Measurements from ENCODE around the gene NXPH4. TPM values are rescaled to one million over a fixed set of nuclear protein-coding genes. Genes with fewer than 3 reads are reported as not detected.

NXPH4 gene
- total RNA-seq, 1 experiment from 2014 or later, result 5.4 TPM

- in situ Hi-C loops (cut with HindIII; ENCODE audit: low pct_unique_long_range_greater_than_20kb, low sequenced_read_pairs), result no loop called here
- no peak for DNase-seq (ENCODE audit: low read depth, low spot score)
These were observed 35.5 kb upstream of the NXPH4 start for GRCh38 chr12:57181072-57181471.

GRCh38 chr12:57181561-57182155, 34.9 kb upstream of the NXPH4 start:
- DNase-seq (ENCODE audit: low read depth, low spot score), result no peak

GRCh38 chr12:57182918-57183575, 33.5 kb upstream of the NXPH4 start:
- in situ Hi-C loops (cut with HindIII; ENCODE audit: low pct_unique_long_range_greater_than_20kb, low sequenced_read_pairs), result no loop called here
- DNase-seq (ENCODE audit: low read depth, low spot score), result peak; percentile 76

More at GRCh38 chr12:57181561-57182155, 34.9 kb upstream of the NXPH4 start:
- in situ Hi-C loops (cut with HindIII; ENCODE audit: low pct_unique_long_range_greater_than_20kb, low sequenced_read_pairs), result no loop called here

- no peak for DNase-seq (ENCODE audit: low read depth, low spot score)
- in situ Hi-C loops (cut with HindIII; ENCODE audit: low pct_unique_long_range_greater_than_20kb, low sequenced_read_pairs), result no loop called here
These were observed 32.5 kb upstream of the NXPH4 start for GRCh38 chr12:57183939-57184725.

- in situ Hi-C loops (cut with HindIII; ENCODE audit: low pct_unique_long_range_greater_than_20kb, low sequenced_read_pairs), result no loop called here
- DNase-seq (ENCODE audit: low read depth, low spot score), result no peak
These were observed 31.2 kb upstream of the NXPH4 start for GRCh38 chr12:57185403-57185802.

- in situ Hi-C loops (cut with HindIII; ENCODE audit: low pct_unique_long_range_greater_than_20kb, low sequenced_read_pairs), result no loop called here
- no peak for DNase-seq (ENCODE audit: low read depth, low spot score)
These were observed 30.6 kb upstream of the NXPH4 start for GRCh38 chr12:57185906-57186508.

- DNase-seq (ENCODE audit: low read depth, low spot score), result no peak
- in situ Hi-C loops (cut with HindIII; ENCODE audit: low pct_unique_long_range_greater_than_20kb, low sequenced_read_pairs), result no loop called here
These were observed 29.1 kb upstream of the NXPH4 start for GRCh38 chr12:57187222-57188089.

DNA sequence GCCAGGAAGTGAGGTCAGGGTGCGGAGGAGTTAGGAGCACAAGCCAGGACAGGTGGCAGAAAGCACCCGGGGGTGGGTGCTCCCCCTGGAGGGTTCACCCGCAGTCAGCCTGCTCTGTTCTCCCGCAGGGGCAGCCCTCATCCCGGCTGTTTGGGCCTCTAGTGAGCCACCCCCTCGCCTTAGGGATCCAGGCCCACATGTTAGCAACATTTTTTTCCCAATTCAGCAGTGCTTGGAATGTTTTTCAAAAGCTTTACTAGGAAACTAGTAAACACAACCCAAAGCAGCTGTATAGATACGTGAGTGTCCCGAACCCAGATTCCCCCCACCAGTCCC, 28.5 kb upstream of the NXPH4 start:
- DNase-seq (ENCODE audit: low read depth, low spot score), result no peak
- in situ Hi-C loops (cut with HindIII; ENCODE audit: low pct_unique_long_range_greater_than_20kb, low sequenced_read_pairs), result no loop called here

- no peak for DNase-seq (ENCODE audit: low read depth, low spot score)
- in situ Hi-C loops (cut with HindIII; ENCODE audit: low pct_unique_long_range_greater_than_20kb, low sequenced_read_pairs), result no loop called here
These were observed 26.6 kb upstream of the NXPH4 start for GRCh38 chr12:57190037-57190436.

DNA sequence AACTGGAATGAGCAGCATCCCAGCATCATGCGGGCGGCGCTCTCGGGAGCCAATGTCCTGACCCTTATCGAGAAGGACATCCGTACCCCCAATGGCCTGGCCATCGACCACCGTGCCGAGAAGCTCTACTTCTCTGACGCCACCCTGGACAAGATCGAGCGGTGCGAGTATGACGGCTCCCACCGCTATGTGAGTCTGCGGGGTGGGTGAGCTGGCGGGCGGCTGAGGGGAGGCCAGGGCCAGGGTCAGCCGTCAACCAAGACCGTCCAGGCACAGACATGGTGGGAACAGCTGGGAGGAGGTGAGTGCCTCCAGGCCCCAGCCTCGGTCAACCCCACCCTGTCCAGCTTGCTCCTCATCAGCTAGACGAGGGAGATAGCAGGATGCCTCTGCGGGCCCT, 25.8 kb upstream of the NXPH4 start:
- DNase-seq (ENCODE audit: low read depth, low spot score), result no peak
- in situ Hi-C loops (cut with HindIII; ENCODE audit: low pct_unique_long_range_greater_than_20kb, low sequenced_read_pairs), result no loop called here

DNA sequence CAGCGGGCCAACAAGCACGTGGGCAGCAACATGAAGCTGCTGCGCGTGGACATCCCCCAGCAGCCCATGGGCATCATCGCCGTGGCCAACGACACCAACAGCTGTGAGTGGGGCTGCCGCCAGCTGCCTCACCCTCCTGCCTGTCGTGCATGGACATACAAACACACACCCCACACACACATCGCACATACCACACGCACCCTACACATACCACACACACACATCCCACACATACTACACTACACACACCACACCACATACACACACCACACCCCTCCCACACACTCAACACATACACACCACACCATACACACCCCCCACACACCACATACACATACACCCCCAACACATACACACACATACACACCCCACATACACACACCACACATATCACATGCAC, 25.2 kb upstream of the NXPH4 start:
- in situ Hi-C loops (cut with HindIII; ENCODE audit: low pct_unique_long_range_greater_than_20kb, low sequenced_read_pairs), result no loop called here
- no peak for DNase-seq (ENCODE audit: low read depth, low spot score)

GRCh38 chr12:57192920-57193319, 23.7 kb upstream of the NXPH4 start:
- in situ Hi-C loops (cut with HindIII; ENCODE audit: low pct_unique_long_range_greater_than_20kb, low sequenced_read_pairs), result no loop called here
- DNase-seq (ENCODE audit: low read depth, low spot score), result no peak

DNA sequence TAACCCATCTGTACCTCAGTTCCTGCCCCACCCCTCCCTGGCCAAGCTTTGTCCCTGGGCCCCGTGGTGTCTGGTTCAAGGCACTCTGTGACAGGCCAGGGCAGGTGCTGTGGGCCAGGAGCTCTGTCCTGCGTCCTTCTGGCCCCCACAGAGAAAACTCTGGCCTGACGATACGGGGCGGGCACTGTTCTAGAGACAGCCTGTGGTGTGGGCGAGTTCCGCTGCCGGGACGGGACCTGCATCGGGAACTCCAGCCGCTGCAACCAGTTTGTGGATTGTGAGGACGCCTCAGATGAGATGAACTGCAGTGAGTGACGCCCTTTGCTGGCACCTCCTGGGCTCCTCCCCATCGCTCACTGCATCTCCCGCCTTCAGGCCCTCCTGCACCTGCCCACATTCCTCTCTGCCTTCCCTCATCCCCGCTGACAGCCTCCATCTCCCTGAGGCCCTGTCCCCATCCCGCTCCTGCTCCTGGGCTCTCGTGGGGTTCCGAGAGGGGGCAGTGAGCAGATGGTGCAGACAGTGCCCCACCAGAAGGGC, 22.8 kb upstream of the NXPH4 start:
- in situ Hi-C loops (cut with HindIII; ENCODE audit: low pct_unique_long_range_greater_than_20kb, low sequenced_read_pairs), result no loop called here
- DNase-seq (ENCODE audit: low read depth, low spot score), result no peak

DNA sequence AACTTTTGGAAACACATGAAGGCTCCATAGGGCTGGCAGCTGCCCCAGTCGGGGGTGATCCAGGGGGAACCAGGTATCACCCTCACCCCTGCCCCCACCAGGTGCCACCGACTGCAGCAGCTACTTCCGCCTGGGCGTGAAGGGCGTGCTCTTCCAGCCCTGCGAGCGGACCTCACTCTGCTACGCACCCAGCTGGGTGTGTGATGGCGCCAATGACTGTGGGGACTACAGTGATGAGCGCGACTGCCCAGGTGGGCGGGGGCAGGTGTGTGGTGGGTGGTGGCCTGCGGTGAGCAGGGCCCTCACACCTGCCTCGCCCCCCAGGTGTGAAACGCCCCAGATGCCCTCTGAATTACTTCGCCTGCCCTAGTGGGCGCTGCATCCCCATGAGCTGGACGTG, 22.3 kb upstream of the NXPH4 start:
- in situ Hi-C loops (cut with HindIII; ENCODE audit: low pct_unique_long_range_greater_than_20kb, low sequenced_read_pairs), result no loop called here
- DNase-seq (ENCODE audit: low read depth, low spot score), result no peak

DNA sequence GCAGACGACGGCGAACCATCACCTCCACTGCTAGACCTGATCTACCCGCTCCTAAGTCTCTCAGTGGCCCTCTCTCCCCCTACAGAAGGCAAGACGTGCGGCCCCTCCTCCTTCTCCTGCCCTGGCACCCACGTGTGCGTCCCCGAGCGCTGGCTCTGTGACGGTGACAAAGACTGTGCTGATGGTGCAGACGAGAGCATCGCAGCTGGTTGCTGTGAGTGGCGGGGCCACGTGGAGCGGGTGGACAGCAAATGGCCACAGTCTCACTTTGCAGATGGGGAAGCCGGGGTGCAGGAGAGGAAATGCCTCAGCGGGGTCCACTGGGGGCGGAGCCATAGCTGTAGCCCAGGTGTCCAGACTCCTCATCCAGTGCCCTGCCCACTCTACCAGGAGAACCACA, 21.4 kb upstream of the NXPH4 start:
- in situ Hi-C loops (cut with HindIII; ENCODE audit: low pct_unique_long_range_greater_than_20kb, low sequenced_read_pairs), result no loop called here

GRCh38 chr12:57195611-57196371, 20.8 kb upstream of the NXPH4 start:
- in situ Hi-C loops (cut with HindIII; ENCODE audit: low pct_unique_long_range_greater_than_20kb, low sequenced_read_pairs), result no loop called here
- no peak for DNase-seq (ENCODE audit: low read depth, low spot score)

More for the DNA sequence above, 21.4 kb upstream of the NXPH4 start:
- no peak for DNase-seq (ENCODE audit: low read depth, low spot score)

DNA sequence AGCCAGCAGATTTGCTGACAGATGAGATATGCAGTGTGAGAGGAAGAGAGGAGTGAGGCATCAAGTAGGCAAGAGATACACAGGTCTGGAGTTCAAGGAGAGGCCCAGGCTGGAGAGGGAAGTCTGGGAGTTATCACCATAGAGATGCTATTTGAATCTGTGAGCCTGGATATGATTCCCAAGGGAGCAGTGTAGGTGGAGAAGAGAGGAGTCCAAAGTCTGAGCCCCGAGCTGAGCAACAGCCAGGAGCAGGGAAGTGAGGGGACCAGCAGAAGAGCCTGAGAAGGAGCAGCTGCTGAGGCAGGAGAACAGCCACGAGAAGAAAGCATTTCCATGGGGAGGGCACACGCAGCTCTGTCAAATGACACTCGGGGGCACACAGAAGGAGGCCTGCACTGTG, 20.2 kb upstream of the NXPH4 start:
- in situ Hi-C loops (cut with HindIII; ENCODE audit: low pct_unique_long_range_greater_than_20kb, low sequenced_read_pairs), result no loop called here
- no peak for DNase-seq (ENCODE audit: low read depth, low spot score)
